Right ventricle myocardium superior (tissue), 1 donor: ENCODE results near the gene FAM241B. TPM values are rescaled to one million over a fixed set of nuclear protein-coding genes. Genes with fewer than 3 reads are reported as not detected.
A peak's percentile ranks its signal among the peaks of the same experiment; 100 is the strongest.

ENCODE experiments used
- ATAC-seq: fragments of 200-7000 bp; cut with Tn5 transposase; one replicate; pipeline ENCODE4 v1.9.1; 2020; ENCODE audit warnings: mild to moderate bottlenecking; ENCODE audit not compliant: poor library complexity
- DNase-seq: peaks from one replicate; pipeline ENCODE4 v3.0.0-alpha.2; 2020
- intact Hi-C: fragments of 100-400 bp; cut with DNase I; formaldehyde crosslinking; loops from one replicate; pipeline ENCODE4 v1.11.2; 2022
- total RNA-seq: library from RNA; stranded (reverse); fragmentation: NEBNext Ultra II Directional; extraction: Animal tissue kit (Norgen Biotek cat#: 25700); gene quantifications from one replicate; pipeline ENCODE4 v1.2.1, GENCODE V29; 2021
- donor health status: DM: no; HTN: yes; CAD: no; lungs with severe emphysema.

FAM241B gene
- total RNA-seq, 1 donor from 2014 or later: 3.3 TPM

GRCh38 chr10:69632516-69633199 is 2.6 kb downstream of the FAM241B start:
- DNase-seq: no peak
- intact Hi-C loops: no loop called here
- no peak for ATAC-seq

GRCh38 chr10:69633673-69634635 is 3.9 kb downstream of the FAM241B start:
- ATAC-seq: no peak
- intact Hi-C loops: no loop called here
- no peak for DNase-seq

GRCh38 chr10:69634759-69635425 is 4.8 kb downstream of the FAM241B start:
- DNase-seq: no peak
- intact Hi-C loops: loop anchor here (5.0 kb wide), 1 partner anchor 213 kb away; no protein-coding TSS in a partner anchor
- no peak for ATAC-seq

DNA sequence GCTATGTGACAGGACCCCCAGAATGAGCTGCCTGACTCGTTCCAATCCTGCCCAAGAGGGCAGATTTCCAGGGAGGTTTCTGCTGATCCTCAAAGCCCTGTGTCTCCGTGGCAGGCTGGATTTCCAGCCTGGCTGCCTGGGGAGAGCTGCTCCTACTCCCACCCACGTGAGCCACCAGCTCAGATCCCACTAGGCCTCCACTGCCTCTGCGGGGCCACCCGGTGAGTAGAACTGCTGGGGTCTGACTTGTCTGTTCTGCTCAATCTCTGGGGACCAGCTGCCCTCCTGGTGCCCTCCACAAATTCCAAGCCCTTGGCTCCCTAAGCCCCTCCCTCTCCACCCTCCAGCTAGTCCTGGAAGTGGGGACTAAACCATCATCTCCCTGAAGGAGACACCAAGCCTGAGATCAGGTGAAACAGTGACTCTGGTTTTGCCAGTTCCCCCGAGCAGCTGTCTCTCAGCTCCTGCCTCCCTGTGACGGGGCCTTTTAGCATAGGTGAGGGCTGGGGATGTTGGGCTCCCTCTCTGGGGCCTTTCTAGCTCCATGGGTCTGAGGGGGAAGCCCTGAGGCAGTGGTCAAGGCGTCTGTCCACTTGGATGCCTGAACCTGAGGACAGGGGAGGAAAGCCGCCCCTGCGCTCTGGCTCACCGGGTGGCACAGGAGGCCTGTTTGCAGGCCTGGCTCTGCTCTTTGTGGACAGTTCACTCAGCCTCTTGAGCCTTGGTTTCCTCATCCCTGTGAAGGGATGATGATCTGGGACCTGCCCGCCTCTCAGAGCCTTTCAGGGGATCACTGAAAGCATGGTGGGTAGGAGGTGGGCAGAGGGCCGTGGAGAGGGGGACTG is 5.6 kb downstream of the FAM241B start:
- intact Hi-C loops: loop anchor here (5.0 kb wide), 1 partner anchor 213 kb away; no protein-coding TSS in a partner anchor
- DNase-seq: no peak
- ATAC-seq: no peak

DNA sequence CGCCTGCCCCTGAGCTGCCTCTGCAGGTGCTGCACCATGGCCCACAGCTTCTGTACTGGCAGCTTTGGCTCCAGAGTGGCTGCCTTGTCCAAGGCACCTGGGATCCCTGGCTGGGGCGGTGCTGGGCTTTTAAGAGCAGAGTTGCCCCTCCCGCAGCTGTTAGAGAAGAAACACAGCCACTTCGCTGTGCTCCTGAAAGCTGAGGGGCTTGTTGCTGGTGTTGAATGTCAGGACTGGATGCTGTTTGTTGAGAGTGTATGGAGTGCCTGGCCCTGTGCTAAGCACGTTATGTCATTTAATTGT is 6.2 kb downstream of the FAM241B start:
- intact Hi-C loops: loop anchor here (5.0 kb wide), 1 partner anchor 214 kb away; no protein-coding TSS in a partner anchor
- DNase-seq: no peak
- ATAC-seq: no peak

GRCh38 chr10:69636626-69637605 is 6.9 kb downstream of the FAM241B start:
- no peak for ATAC-seq
- intact Hi-C loops: loop anchor here (5.0 kb wide), 1 partner anchor 215 kb away; no protein-coding TSS in a partner anchor
- no peak for DNase-seq

GRCh38 chr10:69638642-69639041 is 8.6 kb downstream of the FAM241B start:
- intact Hi-C loops: loop anchor here (2.0 to 5.0 kb wide), 2 partner anchors 124 to 216 kb away; no protein-coding TSS in a partner anchor
- DNase-seq: no peak
- no peak for ATAC-seq

GRCh38 chr10:69639291-69640195 is 9.5 kb downstream of the FAM241B start:
- ATAC-seq (peak; percentile 70), DNase-seq (peak; percentile 57)
- intact Hi-C loops: loop anchor here (2.0 to 5.0 kb wide), 2 partner anchors 125 to 217 kb away; no protein-coding TSS in a partner anchor

GRCh38 chr10:69640196-69640980 is 10.3 kb downstream of the FAM241B start:
- no peak for ATAC-seq
- intact Hi-C loops: no loop called here
- DNase-seq: no peak

GRCh38 chr10:69641261-69641980 is 11.4 kb downstream of the FAM241B start:
- intact Hi-C loops: no loop called here
- ATAC-seq (no peak), DNase-seq (no peak)

DNA sequence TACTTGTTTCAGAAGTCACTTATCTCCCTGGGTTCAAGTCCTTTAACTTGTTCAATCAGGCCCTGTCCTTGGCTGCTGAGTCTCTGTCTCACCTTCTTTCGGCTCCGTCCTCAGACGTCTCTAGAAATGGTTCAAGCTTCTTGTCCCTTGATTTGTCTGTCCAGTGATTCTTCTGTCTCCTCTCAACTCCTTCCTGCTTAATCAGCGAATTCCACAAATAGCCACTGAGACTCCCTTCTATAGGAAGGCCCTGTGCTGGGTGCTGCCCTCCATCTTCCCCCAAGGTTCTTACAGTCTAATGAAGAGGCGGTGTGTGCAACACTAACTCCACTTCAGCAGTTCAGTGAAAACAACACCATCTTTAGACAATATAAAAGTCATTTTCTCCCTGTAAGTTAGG is 12.7 kb downstream of the FAM241B start:
- intact Hi-C loops: no loop called here
- DNase-seq (no peak), ATAC-seq (no peak)

- DNase-seq: no peak
- intact Hi-C loops: loop anchor here (2.0 kb wide), 1 partner anchor 271 kb away; no protein-coding TSS in a partner anchor
- ATAC-seq: no peak
Measured at GRCh38 chr10:69643779-69644657, 14.0 kb downstream of the FAM241B start.

- DNase-seq (peak; percentile 66), ATAC-seq (peak; percentile 72)
- intact Hi-C loops: loop anchor here (2.0 to 5.0 kb wide), 2 partner anchors 73 to 270 kb away; no protein-coding TSS in a partner anchor
Measured at GRCh38 chr10:69644658-69645295, 14.7 kb downstream of the FAM241B start.
